Upper lobe of left lung (tissue), 4 donors: ENCODE measurements around the gene TPST2.

Experiments
- CTCF ChIP-seq, 6 experiments: fragments of 450-650 bp in 4 of 6; fragments of 200-600 bp in 2 of 6; sonication (generic) in 2 of 6; IDR thresholded peaks; one replicate each; pipeline ENCODE4 v1.5.1; 2016 to 2019; ENCODE audit warnings: antibody characterized with exemption in 6 of 6
- POLR2A ChIP-seq, 4 donors: fragments of 450-650 bp; IDR thresholded peaks; one replicate each; pipeline ENCODE4 v1.5.1; 2016 to 2017; ENCODE audit warnings: antibody characterized with exemption in 4 of 4, mild to moderate bottlenecking in 2 of 4

DNA sequence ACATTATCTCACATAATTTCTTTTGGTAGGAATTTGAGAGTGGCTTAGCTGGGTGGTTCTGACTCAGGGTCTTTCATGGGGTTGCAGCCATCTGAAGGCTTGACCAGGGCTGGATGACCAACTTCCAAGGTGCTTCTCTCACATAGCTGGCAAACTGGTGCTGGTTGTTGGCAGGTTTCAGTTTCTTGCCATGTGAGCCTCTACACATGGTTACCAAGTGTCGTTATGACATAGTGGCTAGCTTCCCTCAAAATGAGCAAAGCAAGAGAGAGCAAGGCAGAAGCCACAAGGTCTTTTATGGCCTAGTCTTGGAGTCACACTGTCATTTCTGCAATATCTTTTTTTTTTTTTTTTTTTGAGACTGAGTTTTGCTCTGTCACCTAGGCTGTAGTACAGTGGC lies 73.4 kb downstream of the TPST2 start:
- no peak for TF ChIP-seq POLR2A (IDR thresholded peaks at IDR 0.05)
- no peak for TF ChIP-seq CTCF (IDR thresholded peaks at IDR 0.05)
